Fibroblast of skin of left biceps (primary cell): ENCODE data around the gene BRAT1.

ENCODE experiments used
- DNase-seq, 2 experiments: peaks; one replicate each; pipeline ENCODE4 v3.0.0-alpha.2; 2013; ENCODE audit warnings: low read depth in 2 of 2

BRAT1 gene

GRCh38 chr7:2510130-2510776 is 45.1 kb downstream of the BRAT1 start:
- no peak for DNase-seq

- no peak for DNase-seq
Observed at GRCh38 chr7:2509298-2509906, 45.9 kb downstream of the BRAT1 start.

GRCh38 chr7:2508327-2509215 is 46.8 kb downstream of the BRAT1 start:
- no peak for DNase-seq

GRCh38 chr7:2507917-2508306 is 47.4 kb downstream of the BRAT1 start:
- no peak for DNase-seq

- DNase-seq = no peak
Observed at GRCh38 chr7:2507208-2507916, 48.0 kb downstream of the BRAT1 start.

- no peak for DNase-seq
Observed at GRCh38 chr7:2505401-2505800, 49.9 kb downstream of the BRAT1 start.

- DNase-seq = no peak
Observed at GRCh38 chr7:2504889-2505375, 50.4 kb downstream of the BRAT1 start.

- DNase-seq = no peak
Observed at GRCh38 chr7:2504128-2504888, 51.0 kb downstream of the BRAT1 start.

- no peak for DNase-seq
Observed at GRCh38 chr7:2503056-2503941, 52.0 kb downstream of the BRAT1 start.

- DNase-seq = no peak
Observed at GRCh38 chr7:2502647-2502966, 52.7 kb downstream of the BRAT1 start.

GRCh38 chr7:2501947-2502646 is 53.2 kb downstream of the BRAT1 start:
- no peak for DNase-seq

- no peak for DNase-seq
Observed at GRCh38 chr7:2500701-2501100, 54.6 kb downstream of the BRAT1 start.

- DNase-seq = no peak
Observed at GRCh38 chr7:2499719-2500430, 55.4 kb downstream of the BRAT1 start.

GRCh38 chr7:2499181-2499580 is 56.1 kb downstream of the BRAT1 start:
- no peak for DNase-seq

GRCh38 chr7:2498708-2499107 is 56.6 kb downstream of the BRAT1 start:
- no peak for DNase-seq

GRCh38 chr7:2497500-2498336 is 57.6 kb downstream of the BRAT1 start:
- no peak for DNase-seq

GRCh38 chr7:2497065-2497464 is 58.3 kb downstream of the BRAT1 start:
- no peak for DNase-seq

GRCh38 chr7:2496375-2496774 is 58.9 kb downstream of the BRAT1 start:
- DNase-seq = no peak
